GOT3 (cell line): ENCODE measurements around the gene AGBL3.
"Not testable (repeated sequence)": the region's sequence is repeated elsewhere in the genome, so short reads cannot be mapped to it uniquely, and the experiment has no call there.

Source experiments
- DNase-seq: peaks from one replicate; lab custom pipeline; 2025; ENCODE audit warnings: mixed read lengths; lab: John Stamatoyannopoulos, UW

Gene AGBL3

DNA sequence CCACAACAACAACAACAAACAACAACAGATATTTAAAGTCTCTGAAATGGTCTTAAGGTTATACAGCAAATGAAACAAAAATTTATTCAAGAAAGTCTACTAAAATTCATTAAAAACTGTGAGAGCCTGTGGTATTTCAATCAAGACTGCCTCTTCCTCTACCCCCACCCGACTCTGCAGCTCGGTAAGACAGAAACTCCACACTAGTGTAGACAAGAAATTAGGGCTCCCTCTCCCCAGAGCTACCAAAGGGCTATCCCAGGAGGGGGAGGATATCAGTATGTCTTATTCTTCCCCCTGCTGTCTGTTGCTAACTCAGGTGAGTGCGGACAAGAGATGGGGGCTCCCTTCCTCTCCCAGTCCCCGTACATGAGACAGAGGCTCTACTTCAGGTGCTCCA, 90.6 kb downstream of the AGBL3 start:
- no peak for DNase-seq

DNA sequence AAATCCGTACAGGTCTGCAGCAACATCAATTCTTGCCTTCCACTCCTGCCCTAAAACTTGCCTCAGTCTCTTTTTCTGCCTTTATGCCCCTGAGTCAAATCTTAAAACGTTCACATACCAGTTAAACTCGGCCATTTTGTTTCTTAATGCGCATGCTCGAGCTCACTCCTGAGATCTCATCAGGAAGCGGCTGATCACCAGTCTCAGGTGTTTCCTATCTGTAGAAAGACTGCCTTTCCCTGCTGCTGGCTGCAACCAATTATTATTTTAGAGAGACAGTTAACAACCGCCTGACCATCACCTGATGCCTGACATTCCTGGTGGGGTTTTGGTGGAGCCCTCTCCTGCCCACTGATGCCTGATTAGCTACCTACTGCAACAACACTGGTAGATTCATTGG, 91.3 kb downstream of the AGBL3 start:
- DNase-seq, result no peak

DNA sequence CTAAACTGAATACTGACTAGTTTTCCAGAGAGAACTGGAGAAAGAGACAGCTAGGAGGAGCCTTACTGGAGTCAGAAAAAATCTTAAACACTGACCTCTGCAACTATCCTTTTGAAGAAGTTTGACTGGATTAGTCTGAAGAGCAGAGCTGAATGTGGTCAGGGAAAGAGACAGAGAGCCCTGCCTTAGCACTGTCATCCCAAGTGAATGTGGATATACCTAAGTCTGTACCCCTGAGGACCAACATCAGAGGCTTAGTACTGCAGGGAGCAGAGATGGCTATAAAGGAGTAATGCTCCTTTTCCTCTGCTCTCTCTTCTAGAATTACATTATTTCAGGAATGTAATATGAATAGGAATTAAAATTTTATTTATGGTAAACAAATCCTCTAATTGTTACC, 91.7 kb downstream of the AGBL3 start:
- DNase-seq, result no peak

DNA sequence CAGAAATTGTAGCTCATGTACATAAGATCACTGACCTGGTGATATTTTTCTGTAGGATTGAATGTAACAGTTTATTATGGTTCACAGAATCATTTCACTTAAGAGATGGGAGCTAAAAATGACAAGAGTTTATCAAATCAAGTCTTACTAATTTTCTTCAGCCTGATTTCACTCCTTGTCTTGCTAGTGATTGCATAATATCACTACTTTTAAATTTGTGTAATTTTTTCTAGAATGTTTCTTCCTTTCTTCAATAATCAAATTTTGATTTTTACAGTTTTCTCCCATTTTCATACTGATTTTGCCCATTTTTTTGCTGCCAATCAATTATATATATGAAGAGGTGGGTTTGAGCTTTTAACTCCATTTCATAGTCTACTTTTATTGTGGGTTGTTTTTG, 92.8 kb downstream of the AGBL3 start:
- no peak for DNase-seq

- DNase-seq, result no peak
Observed at GRCh38 chr7:135083005-135083404, 96.7 kb downstream of the AGBL3 start.

- no peak for DNase-seq
Observed at GRCh38 chr7:135088566-135088965, 102.3 kb downstream of the AGBL3 start.

DNA sequence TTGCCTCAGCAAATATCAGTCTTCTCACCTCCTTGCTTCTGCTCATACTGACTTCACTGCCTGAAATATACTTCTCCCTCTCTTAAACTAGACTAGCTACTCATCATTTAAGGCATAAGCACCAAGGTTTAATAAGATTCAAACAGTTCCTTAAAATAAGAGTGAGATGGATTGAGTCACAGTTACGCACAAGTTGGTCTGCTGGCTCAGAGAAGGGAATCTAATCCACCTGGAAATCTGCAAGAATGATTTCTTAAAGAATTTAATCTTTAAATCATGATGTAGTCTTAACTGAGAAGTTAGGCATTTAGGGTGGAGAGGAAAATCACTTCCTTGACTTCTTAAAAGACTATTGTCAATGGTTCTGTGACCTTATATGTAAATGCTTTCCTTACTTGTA, 105.4 kb downstream of the AGBL3 start:
- no peak for DNase-seq

GRCh38 chr7:135094472-135095237, 108.3 kb downstream of the AGBL3 start:
- DNase-seq, result no peak

GRCh38 chr7:135095450-135095849, 109.1 kb downstream of the AGBL3 start:
- no peak for DNase-seq

- DNase-seq, result no peak
Observed at GRCh38 chr7:135098391-135098790, 112.1 kb downstream of the AGBL3 start.

GRCh38 chr7:135100856-135101255, 114.5 kb downstream of the AGBL3 start:
- DNase-seq, result no peak

DNA sequence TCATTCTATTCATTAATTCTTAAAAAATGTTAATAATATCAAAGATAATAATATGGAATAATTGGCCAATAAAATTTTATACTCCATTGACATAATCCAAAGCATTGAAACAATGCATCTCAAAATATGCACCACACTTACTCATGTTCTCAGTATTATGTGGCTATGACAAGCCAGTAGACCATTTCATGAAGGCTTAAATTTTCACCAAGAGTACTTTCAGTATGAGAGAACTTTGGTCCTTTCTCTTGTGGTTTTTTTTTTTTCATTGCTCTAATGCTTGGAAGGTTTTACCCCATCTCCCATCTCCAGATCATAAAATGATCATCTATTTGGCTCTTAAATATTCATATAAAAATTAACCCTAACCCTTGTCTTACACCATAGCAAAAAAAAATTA, 116.1 kb downstream of the AGBL3 start:
- DNase-seq, result no peak

DNA sequence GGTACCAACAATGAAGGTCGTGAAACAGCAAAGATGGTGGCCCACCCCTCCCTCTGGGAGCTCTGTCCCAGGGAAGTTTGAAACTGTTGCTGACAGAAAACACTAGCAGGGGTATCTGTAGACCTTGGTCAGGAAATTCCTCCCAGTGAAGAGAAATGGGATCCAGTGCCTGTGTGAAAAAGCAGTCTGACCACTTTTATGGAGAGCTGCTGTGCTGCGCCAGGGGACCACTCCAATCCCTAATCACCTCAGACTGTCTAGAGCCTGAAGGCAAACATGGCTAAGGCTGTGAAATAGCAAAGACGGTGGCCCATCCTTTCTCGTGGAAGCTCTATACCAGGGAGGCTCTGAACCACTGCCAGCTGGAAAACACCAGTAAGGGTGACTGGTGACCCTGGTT, 123.3 kb downstream of the AGBL3 start:
- DNase-seq, result no peak

GRCh38 chr7:135109976-135110375, 123.7 kb downstream of the AGBL3 start:
- no peak for DNase-seq

- no peak for DNase-seq
Observed at GRCh38 chr7:135111379-135111778, 125.1 kb downstream of the AGBL3 start.

DNA sequence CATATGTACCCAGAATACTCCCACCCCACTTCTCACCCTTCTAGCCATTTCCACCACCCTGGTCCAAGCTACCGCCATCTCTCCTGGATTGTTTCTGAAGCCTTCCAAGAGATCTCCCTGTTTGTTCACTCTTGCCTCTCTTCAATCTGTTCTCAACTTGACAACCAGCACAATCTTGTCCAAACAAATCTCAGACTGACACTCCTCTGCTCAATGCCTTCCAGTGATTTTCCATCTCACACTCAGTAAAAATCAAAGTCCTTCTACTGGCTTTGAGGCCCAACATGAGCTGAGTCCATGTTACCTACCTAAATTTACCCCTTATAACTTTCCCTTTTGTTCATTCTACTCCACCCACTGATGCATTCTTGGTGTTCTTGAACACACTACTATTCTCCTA, 128.3 kb downstream of the AGBL3 start:
- no peak for DNase-seq

DNA sequence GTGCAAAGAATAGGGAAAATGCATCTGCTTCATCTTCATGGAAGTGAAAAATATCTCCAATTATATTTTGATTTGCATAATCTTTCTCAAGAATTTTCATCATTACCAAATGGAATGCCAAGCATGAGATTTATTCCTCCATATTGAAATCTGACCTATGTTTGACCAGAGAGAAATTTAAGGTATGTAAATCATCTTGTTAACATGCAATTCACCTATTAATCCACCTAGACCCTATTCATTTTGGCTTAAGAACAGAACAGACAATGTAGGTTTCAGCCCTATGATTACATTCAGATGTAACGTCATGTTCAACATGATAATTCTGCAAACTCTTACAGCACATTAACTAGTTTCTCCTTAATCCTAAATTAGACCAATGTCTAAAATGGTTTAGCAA, 130.8 kb downstream of the AGBL3 start:
- DNase-seq, result no peak

- no peak for DNase-seq
Observed at GRCh38 chr7:135121868-135122267, 135.6 kb downstream of the AGBL3 start.

DNA sequence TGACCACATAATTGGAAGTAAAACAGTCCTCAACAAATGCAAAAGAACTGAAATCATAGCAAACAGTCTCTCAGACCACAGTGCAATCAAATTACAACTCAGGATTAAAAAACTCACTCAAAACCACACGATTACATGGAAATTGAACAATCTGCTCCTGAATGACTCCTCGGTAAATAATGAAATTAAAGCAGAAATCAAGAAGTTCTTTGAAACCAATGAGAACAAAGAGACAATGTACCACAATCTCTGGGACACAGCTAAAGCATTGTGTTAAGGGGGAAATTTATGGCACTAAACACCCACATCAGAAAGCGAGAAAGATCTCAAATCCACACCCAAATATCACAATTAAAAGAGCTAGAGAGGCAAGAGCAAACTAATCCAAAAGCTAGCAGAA, 138.3 kb downstream of the AGBL3 start:
- DNase-seq, result not testable (repeated sequence)

DNA sequence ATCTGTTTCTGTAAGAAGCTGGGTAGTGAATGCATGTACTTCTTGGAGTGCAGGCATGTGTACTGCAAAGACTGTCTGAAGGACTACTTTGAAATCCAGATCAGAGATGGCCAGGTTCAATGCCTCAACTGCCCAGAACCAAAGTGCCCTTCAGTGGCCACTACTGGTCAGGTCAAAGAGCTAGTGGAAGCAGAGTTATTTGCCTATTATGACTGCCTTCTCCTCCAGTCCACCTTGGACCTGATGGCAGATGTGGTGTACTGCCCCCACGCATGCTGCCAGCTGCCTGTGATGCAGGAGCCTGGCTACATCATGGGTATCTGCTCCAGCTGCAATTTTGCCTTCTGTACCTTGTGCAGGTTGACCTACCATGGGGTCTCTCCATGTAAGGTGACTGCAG, 142.6 kb downstream of the AGBL3 start:
- no peak for DNase-seq

- DNase-seq, result no peak
Observed at GRCh38 chr7:135129579-135129978, 143.3 kb downstream of the AGBL3 start.

DNA sequence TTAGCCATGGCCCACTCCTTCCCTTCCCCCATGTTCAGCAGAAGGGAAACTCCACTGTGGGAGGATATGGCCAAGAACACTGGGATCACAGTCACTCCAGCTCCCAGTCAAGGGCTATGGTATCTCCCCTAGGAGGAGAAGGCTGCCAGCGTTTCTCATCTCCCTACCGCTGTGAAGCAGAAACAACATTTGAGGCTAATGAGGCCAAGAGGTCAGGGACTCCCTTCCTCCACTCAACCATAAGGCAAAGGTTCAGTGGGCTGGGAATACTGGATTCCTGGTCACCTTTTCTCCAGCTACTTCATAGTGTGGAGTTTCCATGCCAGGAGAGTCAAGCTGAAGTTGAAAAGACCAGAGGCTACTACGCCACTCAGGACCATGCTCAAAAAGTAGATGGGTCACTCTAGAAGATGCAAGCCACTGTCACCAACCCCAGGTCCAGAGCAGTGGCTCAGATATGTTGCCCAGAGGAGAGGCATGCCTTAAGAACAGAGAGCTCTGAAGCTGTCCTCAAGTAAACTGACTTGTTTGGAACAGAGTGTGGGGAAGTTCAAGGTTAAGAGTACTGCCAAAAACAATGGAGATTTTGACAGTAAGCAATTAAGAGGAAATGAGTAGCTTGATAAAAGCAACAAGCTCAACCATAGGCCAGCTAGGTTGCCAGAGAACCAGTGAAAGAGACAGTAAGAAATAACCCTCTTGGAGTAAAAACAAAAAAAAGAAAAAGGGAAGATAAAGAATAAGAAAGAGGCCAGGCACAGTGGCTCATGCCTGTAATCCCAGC, 157.8 kb downstream of the AGBL3 start:
- no peak for DNase-seq

DNA sequence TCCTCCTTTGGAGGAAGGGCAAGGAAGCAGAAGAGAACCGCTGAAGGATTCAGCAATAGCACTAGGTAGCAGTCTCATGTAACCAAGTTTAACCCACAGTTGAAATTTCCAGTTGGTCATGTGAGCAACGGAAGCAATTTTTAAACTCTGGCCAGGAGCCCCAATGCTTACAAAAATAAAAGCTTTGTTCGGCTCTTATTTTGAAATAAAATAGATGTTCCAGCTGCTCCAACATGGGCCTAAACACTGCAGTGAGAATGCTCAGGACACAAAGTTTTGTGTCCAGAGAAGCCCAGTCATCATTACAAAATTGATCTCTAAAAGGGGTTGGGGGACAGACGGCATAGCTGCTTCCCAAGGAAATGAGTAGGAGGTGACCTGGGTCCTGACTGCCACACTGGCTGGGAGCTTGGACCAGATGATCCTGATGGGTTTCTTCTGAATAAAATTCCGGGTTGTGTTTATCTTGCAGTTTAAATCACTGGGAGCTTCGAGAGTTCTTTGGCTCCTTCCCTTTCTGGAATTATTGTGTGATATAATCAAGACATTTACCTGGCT, 161.1 kb downstream of the AGBL3 start:
- DNase-seq, result no peak
